HL-60 (cell line): ENCODE measurements around the gene UFD1.

Source experiments
- GABPA ChIP-seq: IDR thresholded peaks from 2 replicates; pipeline ENCODE4 v1.6.1; 2012; ENCODE audit warnings: low read depth
- TF ChIP-seq, protein P1 (sequence below): IDR thresholded peaks from one replicate; pipeline ENCODE4 v1.5.1; 2011; ENCODE audit warnings: low read length, control low read depth, inconsistent platforms; ENCODE audit not compliant: insufficient read depth
- TF ChIP-seq, protein P2 (sequence below): IDR thresholded peaks from 2 replicates; pipeline ENCODE4 v1.6.1; 2012; ENCODE audit warnings: low read depth; ENCODE audit not compliant: insufficient replicate concordance

DNA sequence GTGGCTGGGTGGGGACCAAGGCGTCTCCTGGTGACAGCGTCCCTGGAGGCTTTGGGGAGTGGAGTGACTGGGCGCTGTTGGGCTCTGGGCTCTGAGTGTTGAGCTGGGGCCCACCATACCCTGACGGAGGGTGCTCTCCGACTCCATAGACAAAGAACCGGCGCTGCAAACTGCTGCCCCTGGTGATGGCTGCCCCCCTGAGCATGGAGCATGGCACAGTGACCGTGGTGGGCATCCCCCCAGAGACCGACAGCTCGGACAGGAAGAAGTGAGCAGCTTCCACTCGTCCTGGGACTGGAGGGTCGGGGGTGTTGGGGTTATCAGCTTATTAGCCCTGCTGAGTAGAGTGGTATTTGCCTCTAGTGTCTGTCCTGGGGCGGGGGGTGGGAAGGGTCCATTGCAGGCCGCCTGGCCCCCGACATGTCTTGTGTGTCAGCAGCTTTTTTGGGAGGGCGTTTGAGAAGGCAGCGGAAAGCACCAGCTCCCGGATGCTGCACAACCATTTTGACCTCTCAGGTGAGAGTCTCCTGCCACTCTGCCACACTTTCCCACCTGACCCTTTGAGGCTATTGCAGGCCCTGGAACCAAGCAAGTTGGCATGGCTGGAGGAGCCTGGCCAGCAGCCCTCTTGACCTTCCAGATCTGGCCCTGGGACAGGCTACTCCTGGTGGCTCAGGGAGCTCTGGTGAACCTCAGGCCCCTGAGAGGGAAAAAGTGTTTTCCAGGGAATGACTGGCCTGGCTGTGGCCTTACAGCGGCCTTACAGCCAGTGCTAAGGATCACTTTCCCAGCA, 37.6 kb upstream of the UFD1 start:
- TF ChIP-seq, protein P1, sequence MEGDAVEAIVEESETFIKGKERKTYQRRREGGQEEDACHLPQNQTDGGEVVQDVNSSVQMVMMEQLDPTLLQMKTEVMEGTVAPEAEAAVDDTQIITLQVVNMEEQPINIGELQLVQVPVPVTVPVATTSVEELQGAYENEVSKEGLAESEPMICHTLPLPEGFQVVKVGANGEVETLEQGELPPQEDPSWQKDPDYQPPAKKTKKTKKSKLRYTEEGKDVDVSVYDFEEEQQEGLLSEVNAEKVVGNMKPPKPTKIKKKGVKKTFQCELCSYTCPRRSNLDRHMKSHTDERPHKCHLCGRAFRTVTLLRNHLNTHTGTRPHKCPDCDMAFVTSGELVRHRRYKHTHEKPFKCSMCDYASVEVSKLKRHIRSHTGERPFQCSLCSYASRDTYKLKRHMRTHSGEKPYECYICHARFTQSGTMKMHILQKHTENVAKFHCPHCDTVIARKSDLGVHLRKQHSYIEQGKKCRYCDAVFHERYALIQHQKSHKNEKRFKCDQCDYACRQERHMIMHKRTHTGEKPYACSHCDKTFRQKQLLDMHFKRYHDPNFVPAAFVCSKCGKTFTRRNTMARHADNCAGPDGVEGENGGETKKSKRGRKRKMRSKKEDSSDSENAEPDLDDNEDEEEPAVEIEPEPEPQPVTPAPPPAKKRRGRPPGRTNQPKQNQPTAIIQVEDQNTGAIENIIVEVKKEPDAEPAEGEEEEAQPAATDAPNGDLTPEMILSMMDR: no peak
- TF ChIP-seq GABPA: no peak
- TF ChIP-seq, protein P2, sequence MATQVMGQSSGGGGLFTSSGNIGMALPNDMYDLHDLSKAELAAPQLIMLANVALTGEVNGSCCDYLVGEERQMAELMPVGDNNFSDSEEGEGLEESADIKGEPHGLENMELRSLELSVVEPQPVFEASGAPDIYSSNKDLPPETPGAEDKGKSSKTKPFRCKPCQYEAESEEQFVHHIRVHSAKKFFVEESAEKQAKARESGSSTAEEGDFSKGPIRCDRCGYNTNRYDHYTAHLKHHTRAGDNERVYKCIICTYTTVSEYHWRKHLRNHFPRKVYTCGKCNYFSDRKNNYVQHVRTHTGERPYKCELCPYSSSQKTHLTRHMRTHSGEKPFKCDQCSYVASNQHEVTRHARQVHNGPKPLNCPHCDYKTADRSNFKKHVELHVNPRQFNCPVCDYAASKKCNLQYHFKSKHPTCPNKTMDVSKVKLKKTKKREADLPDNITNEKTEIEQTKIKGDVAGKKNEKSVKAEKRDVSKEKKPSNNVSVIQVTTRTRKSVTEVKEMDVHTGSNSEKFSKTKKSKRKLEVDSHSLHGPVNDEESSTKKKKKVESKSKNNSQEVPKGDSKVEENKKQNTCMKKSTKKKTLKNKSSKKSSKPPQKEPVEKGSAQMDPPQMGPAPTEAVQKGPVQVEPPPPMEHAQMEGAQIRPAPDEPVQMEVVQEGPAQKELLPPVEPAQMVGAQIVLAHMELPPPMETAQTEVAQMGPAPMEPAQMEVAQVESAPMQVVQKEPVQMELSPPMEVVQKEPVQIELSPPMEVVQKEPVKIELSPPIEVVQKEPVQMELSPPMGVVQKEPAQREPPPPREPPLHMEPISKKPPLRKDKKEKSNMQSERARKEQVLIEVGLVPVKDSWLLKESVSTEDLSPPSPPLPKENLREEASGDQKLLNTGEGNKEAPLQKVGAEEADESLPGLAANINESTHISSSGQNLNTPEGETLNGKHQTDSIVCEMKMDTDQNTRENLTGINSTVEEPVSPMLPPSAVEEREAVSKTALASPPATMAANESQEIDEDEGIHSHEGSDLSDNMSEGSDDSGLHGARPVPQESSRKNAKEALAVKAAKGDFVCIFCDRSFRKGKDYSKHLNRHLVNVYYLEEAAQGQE: no peak
